ENCODE results near the gene VEZF1.

DNA sequence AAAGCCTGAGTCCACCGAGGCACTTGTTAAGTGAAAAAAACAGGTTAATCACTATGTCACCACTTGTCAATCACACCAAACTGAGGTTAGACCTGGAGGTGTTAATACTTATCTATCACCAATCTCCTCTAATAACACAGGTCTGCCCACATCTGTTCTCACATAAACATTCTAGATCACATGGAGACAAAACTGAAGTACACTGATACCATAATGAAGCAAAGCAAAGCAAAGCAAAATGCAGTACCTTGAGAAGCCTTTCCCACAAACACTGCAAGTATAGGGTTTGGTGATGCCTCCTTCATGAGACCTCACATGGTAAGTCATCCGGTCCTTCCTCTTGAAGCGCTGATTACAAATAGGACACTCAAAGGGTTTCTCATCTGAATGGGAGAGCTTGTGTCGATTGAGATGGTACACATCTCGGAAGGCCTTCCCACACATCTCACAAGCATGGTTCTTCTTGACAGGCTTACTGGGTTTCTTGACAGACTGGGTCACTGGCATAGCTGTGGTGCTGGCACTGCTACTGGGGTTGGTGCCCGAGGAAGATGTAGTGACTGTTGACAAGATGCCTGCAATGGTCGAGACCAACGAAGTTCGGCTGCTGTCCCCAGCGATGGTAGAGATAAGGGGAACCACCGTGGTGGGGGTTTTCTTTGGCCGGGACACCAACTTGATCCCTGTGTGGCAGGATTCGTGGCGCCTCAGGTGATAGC lies 5.4 kb downstream of the VEZF1 start:
- no peak for TF ChIP-seq RAD21 (conservative IDR thresholded peaks at IDR 0.05 in 1 of 2, IDR thresholded peaks at IDR 0.05 in 1 of 2)
- no peak for TF ChIP-seq POLR2A (IDR thresholded peaks at IDR 0.05; ENCODE audit: low read length)

All from A549 (cell line).